Caki2 (cell line): ENCODE results near the gene TLCD2. TPM values are rescaled to one million over a fixed set of nuclear protein-coding genes. Genes with fewer than 3 reads are reported as not detected.
"Not testable (repeated sequence)": the region's sequence is repeated elsewhere in the genome, so short reads cannot be mapped to it uniquely, and the experiment has no call there.

Experiments used
- DNase-seq: peaks from one replicate; pipeline ENCODE4 v3.0.0-alpha.2; 2015; ENCODE audit warnings: low read depth
- in situ Hi-C: cut with HindIII; loops from 2 replicates; pipeline ENCODE4 v1.10.0; 2016; ENCODE audit warnings: low sequenced_read_pairs, low pct_unique_long_range_greater_than_20kb, mixed read lengths
- total RNA-seq: library from RNA; depleted of rRNA; stranded (reverse); fragments of >200 nt; shearing (Covaris generic); gene quantifications from 2 replicates; pipeline ENCODE4 v1.2.3, GENCODE V29; 2014; ENCODE audit warnings: low replicate concordance; rRNA removed

The TLCD2 gene
- total RNA-seq, 1 experiment from 2014 or later: 1.0 TPM

DNA sequence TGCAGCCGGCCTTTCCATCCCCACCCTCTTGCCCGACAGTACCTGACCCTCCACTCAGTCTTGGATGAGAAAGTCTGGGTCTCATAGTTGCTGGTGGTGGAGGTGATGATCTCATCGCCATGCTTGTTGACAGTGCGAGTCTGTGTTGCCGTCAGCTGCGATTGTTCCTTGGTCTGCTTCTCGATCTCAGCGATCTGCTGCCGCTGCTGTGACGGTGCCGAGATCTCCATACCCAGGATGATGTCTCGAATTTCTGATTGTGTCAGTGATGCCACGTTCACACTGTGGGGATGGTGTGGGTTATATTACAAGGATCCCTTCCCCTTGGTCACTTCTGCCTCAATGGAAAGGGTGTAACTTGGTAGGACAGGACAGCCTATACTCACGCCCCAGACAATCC is 56.4 kb downstream of the TLCD2 start:
- in situ Hi-C loops: no loop called here
- DNase-seq: no peak

GRCh38 chr17:1652794-1653193 is 57.4 kb downstream of the TLCD2 start:
- in situ Hi-C loops, DNase-seq: not testable (repeated sequence)

Other genes with a start within 250 kb of the TLCD2 start
- gene MYO1C, start 217.7 kb downstream of the TLCD2 start, total RNA-seq: 63.8 and 85.8 TPM in 2 replicates
- 24.8 and 33.3 TPM in 2 replicates for gene INPP5K, start 193.8 kb downstream of the TLCD2 start, total RNA-seq
- 6.7 and 24.4 TPM in 2 replicates for gene PITPNA, start 147.6 kb downstream of the TLCD2 start, total RNA-seq
- 7.6 and 29.9 TPM in 2 replicates for gene SLC43A2, start 81.5 kb downstream of the TLCD2 start, total RNA-seq
- gene SCARF1, start 64.6 kb downstream of the TLCD2 start, total RNA-seq: 0.34 TPM in 1 of 2 replicates, not detected in the other
- 24.3 and 25.4 TPM in 2 replicates for gene RILP, start 60.5 kb downstream of the TLCD2 start, total RNA-seq
- 81.9 and 102 TPM in 2 replicates for gene PRPF8, start 25.5 kb downstream of the TLCD2 start, total RNA-seq
- 2.9 and 3.7 TPM in 2 replicates for gene WDR81, start 14.3 kb upstream of the TLCD2 start, total RNA-seq
- 0.14 and 0.68 TPM in 2 replicates for gene SERPINF2, start 32.5 kb upstream of the TLCD2 start, total RNA-seq
- gene SERPINF1, start 51.7 kb upstream of the TLCD2 start, total RNA-seq: 5.2 TPM in 1 of 2 replicates, not detected in the other
- 4.7 and 18.3 TPM in 2 replicates for gene SMYD4, start 119.5 kb upstream of the TLCD2 start, total RNA-seq
- 62.7 and 68.7 TPM in 2 replicates for gene RPA1, start 119.6 kb upstream of the TLCD2 start, total RNA-seq